Measurements from ENCODE around the gene RASAL2. TPM values are rescaled to one million over a fixed set of nuclear protein-coding genes. Genes with fewer than 3 reads are reported as not detected.

The RASAL2 gene
- total and polyA plus RNA-seq, 2 of the 4 experiments (the other 2 are of a cell fraction): 13.1 to 20.6 TPM

DNA sequence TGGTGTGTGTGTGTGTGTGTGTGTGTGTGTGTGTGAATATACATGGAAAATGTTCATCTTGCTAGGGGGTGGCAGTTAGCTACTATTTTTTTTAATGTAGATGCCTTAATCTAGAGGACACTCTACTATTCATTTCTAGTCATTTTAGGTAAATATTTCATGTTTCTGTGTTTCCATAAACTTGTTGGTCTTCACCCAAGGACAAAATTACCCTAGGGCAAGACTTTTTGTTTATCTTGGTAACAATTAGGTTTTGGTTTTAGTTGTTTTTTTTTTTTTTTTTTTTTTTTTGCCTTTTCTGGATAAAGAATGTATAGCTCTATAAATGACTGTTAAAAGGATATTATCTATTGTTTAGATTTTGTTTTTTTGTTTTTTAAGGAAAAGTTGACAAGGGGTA lies 370.7 kb downstream of the RASAL2 start:
- H4K5ac ChIP-seq (ENCODE audit: low read depth, low read length): no peak overlapping the region
- no peaks in the 10 kb centered on the region for H4K20me1 ChIP-seq (ENCODE audit: insufficient read depth, low read length)
- no peak overlapping the region for H2AK9ac ChIP-seq (replicated peaks; ENCODE audit: low read depth, low read length, poor library complexity)
- ChIA-PET CTCF (interaction anchor here (0.6 to 1.2 kb wide), 3 partner anchors 37 to 540 kb away, joined by 3 to 7 read pairs (median 3); no protein-coding TSS in a partner anchor), POLR2A (ENCODE audit: unreplicated experiment) (no interaction called here)
- in situ Hi-C loops (cut with MboI; ENCODE audit: low sequenced_read_pairs): no loop called here
- no peaks in the 10 kb centered on the region for H3K9me3 ChIP-seq (ENCODE audit: control insufficient read depth, insufficient read depth, low read length)
- H3K9me1 ChIP-seq (ENCODE audit: insufficient read depth, low read length): peaks cover 10% of the 10 kb centered on the region
- ATAC-seq (ENCODE audit: low read depth) (no peak), DNase-seq (no peak)
- H3K79me1 ChIP-seq (ENCODE audit: low read depth in 1 of 2, low read length in 2 of 2): peaks cover 0 to 11% of the 10 kb centered on the region in 2 experiments; a peak in 2 of 4 replicates
- H3K36me3 ChIP-seq (ENCODE audit: control insufficient read depth, insufficient read depth, low read length): peaks cover 12% of the 10 kb centered on the region
- peaks cover 4% of the 10 kb centered on the region; the same call in 1 of the 2 replicates for H3K4me1 ChIP-seq (ENCODE audit: control insufficient read depth, insufficient read depth, low read length)
- dilution Hi-C loops (cut with HindIII; ENCODE audit: low sequenced_read_pairs, unreplicated experiment): no loop called here
- no TSS peak for BruUV-seq (replicated peaks)
- H2AK5ac ChIP-seq (ENCODE audit: low read depth, low read length): no peak overlapping the region
- no peaks in the 10 kb centered on the region for H3K27me3 ChIP-seq (ENCODE audit: control insufficient read depth, insufficient read depth, low read length)
- H3K18ac ChIP-seq (ENCODE audit: low read depth, low read length): no peak overlapping the region
- TF ChIP-seq RCOR1 (IDR thresholded peaks at IDR 0.05; ENCODE audit: insufficient replicate concordance, low read length): no peak
- TF ChIP-seq SMC3 (IDR thresholded peaks at IDR 0.05; ENCODE audit: low read depth, low read length): no peak
- no peak for TF ChIP-seq RAD21 (IDR thresholded peaks at IDR 0.05; ENCODE audit: low read length)
- no peak overlapping the region for H2AFZ ChIP-seq (replicated peaks; ENCODE audit: low read length, poor library complexity)
- no peak overlapping the region for H3K9ac ChIP-seq (ENCODE audit: low read depth, low read length)
- H4K91ac ChIP-seq (ENCODE audit: insufficient read depth, low read depth, low read length): no peak overlapping the region
- no peak overlapping the region; a peak in 1 of 4 replicates for H4K8ac ChIP-seq (ENCODE audit: low read depth in 2 of 2, low read length in 2 of 2)
- no peak overlapping the region for H3K4ac ChIP-seq (ENCODE audit: low read depth, low read length)
- no peak overlapping the region for H3K27ac ChIP-seq (ENCODE audit: insufficient read depth, low read length)
- intact Hi-C loops (cut with micrococcal nuclease): no loop called here
- peak overlapping the region; percentile 39 for H2BK5ac ChIP-seq (ENCODE audit: low read depth, low read length, poor library complexity, severe bottlenecking)
- no peak overlapping the region for H3K4me3 ChIP-seq (ENCODE audit: insufficient read depth, low read depth, low read length)
- no peak overlapping the region for H2BK15ac ChIP-seq (ENCODE audit: low read depth, low read length)
- no peak overlapping the region for H3K4me2 ChIP-seq (ENCODE audit: low read depth, low read length)
- no peak overlapping the region for H2BK20ac ChIP-seq (ENCODE audit: low read depth, low read length)
- H3K56ac ChIP-seq (ENCODE audit: extremely low read depth, insufficient read depth, low read length): no peak overlapping the region
- no peak overlapping the region; the same call in 1 of the 2 replicates for H3K14ac ChIP-seq (replicated peaks; ENCODE audit: low read depth, low read length)
- H3K23ac ChIP-seq (ENCODE audit: low read depth, low read length): no peak overlapping the region
- no peak overlapping the region for H2BK120ac ChIP-seq (ENCODE audit: low read depth, low read length)
